Subcutaneous abdominal adipose tissue (tissue), 5 donors: ENCODE results near the gene ASTN2.

Source experiments
- H3K27ac ChIP-seq: one replicate; pipeline ENCODE4 v1.7.0; 2013; ENCODE audit warnings: low read depth, mild to moderate bottlenecking, inconsistent platforms, low read length, moderate library complexity
- H3K27me3 ChIP-seq, 5 donors: one replicate each; pipeline ENCODE4 v1.7.0; 2013; ENCODE audit warnings: low read length in 5 of 5, inconsistent platforms in 1 of 5; ENCODE audit not compliant: control insufficient read depth in 5 of 5, insufficient read depth in 4 of 5
- H3K36me3 ChIP-seq, 5 donors: one replicate each; pipeline ENCODE4 v1.7.0; 2013; ENCODE audit warnings: low read length in 5 of 5; ENCODE audit not compliant: control insufficient read depth in 5 of 5, insufficient read depth in 5 of 5
- H3K4me1 ChIP-seq, 5 donors: one replicate each; pipeline ENCODE4 v1.7.0; 2013; ENCODE audit warnings: low read length in 5 of 5, mild to moderate bottlenecking in 3 of 5, moderate library complexity in 1 of 5; ENCODE audit not compliant: control insufficient read depth in 5 of 5, insufficient read depth in 5 of 5
- H3K4me3 ChIP-seq, 5 donors: one replicate each; pipeline ENCODE4 v1.7.0; 2013; ENCODE audit warnings: low read length in 5 of 5, low read depth in 1 of 5
- H3K9ac ChIP-seq, 5 donors: one replicate each; pipeline ENCODE4 v1.7.0; 2013; ENCODE audit warnings: low read length in 5 of 5, mild to moderate bottlenecking in 4 of 5, moderate library complexity in 3 of 5
- H3K9me3 ChIP-seq, 5 donors: one replicate each; pipeline ENCODE4 v1.7.0; 2013; ENCODE audit warnings: low read length in 5 of 5; ENCODE audit not compliant: control insufficient read depth in 5 of 5
- donor health status: healthy.
- donor health status: healthy.
- donor health status: healthy.
- donor health status: healthy.
- donor health status: healthy.

ASTN2 gene

GRCh38 chr9:116379821-116380220 is 1035.0 kb downstream of the ASTN2 start:
- H3K27ac ChIP-seq = no peak overlapping the region
- no peak overlapping the region for H3K9ac ChIP-seq
- no peaks in the 10 kb centered on the region for H3K4me1 ChIP-seq
- no peaks in the 10 kb centered on the region for H3K36me3 ChIP-seq
- H3K4me3 ChIP-seq = no peak overlapping the region
- no peaks in the 10 kb centered on the region for H3K9me3 ChIP-seq
- no peaks in the 10 kb centered on the region for H3K27me3 ChIP-seq

GRCh38 chr9:116378873-116379272 is 1036.0 kb downstream of the ASTN2 start:
- Histone ChIP-seq H3K4me1 (no peaks in the 10 kb centered on the region), H3K27me3 (no peaks in the 10 kb centered on the region), H3K27ac (no peak overlapping the region), H3K36me3 (no peaks in the 10 kb centered on the region), H3K4me3 (no peak overlapping the region), H3K9me3 (no peaks in the 10 kb centered on the region), H3K9ac (no peak overlapping the region)

GRCh38 chr9:116377179-116377798 is 1037.6 kb downstream of the ASTN2 start:
- Histone ChIP-seq H3K36me3 (no peaks in the 10 kb centered on the region), H3K27ac (no peak overlapping the region), H3K9ac (no peak overlapping the region)

More at GRCh38 chr9:116377179-116377798, 1037.6 kb downstream of the ASTN2 start:
- Histone ChIP-seq H3K27me3 (no peaks in the 10 kb centered on the region), H3K9me3 (no peaks in the 10 kb centered on the region), H3K4me1 (no peaks in the 10 kb centered on the region), H3K4me3 (no peak overlapping the region)
